Left forelimb (tissue), 1 donor: ENCODE data around the gene MPO.

ENCODE experiments used
- DNase-seq: peaks from one replicate; pipeline ENCODE4 v3.0.0-alpha.2; 2018; ENCODE audit warnings: low spot score

Gene MPO

DNA sequence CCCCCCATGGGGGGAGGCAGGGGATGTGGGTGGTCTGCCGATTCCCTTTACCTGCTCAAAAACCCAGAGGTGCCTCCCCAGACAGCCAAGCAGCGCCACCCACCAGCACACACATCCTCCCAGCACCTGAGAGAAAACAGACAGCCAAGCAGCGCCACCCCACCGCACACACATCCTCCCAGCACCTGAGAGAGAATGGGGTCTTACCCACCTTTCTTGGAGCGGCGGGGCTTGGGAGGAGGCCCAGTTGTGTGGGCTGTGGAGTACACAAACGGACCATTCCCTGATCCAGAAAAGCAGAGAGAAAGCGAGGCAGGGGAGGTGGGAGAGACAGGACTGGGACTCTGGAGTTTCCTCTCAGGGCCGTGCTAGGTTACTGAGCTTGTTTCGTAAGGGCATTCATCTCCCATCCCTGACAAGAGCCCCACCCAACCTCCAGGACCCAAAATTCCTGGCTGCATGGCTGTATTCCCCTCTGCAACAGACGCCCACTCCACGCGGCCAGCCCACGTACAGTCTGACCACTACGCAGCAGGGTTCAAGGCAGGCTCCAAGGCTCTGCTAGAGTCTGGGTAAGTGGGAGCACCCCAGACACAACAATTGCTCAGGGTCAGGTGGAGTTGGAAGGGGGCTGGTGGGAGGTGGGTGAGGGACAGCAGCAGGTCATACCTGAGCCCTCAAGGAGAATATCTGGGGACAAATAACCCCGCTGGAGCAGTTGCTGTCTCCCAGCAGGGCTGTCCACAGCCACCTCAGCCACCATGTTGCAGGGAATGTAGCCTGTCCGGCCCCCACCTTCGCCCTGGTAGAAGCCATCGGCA lies 25.6 kb upstream of the MPO start:
- no peak for DNase-seq

DNA sequence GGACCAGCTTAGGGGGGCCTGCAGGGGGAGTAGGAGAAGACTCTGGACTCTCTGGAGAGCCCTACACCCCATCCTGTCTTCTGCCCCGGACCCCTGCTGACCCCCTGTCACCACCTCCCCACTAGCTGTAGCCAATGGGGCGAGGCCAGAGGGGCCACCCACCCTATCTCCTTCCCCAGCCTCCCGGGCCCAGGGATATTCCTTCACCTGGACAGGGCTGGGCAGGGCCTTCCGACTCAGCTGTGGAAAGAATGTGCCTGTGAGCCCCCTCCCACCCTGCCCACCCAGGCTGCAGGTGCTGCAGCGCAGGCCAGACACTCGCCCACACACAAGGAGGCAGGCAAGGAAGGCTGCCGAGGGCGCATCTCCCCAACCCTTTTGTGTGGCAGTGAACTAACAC lies 24.9 kb upstream of the MPO start:
- DNase-seq: no peak

DNA sequence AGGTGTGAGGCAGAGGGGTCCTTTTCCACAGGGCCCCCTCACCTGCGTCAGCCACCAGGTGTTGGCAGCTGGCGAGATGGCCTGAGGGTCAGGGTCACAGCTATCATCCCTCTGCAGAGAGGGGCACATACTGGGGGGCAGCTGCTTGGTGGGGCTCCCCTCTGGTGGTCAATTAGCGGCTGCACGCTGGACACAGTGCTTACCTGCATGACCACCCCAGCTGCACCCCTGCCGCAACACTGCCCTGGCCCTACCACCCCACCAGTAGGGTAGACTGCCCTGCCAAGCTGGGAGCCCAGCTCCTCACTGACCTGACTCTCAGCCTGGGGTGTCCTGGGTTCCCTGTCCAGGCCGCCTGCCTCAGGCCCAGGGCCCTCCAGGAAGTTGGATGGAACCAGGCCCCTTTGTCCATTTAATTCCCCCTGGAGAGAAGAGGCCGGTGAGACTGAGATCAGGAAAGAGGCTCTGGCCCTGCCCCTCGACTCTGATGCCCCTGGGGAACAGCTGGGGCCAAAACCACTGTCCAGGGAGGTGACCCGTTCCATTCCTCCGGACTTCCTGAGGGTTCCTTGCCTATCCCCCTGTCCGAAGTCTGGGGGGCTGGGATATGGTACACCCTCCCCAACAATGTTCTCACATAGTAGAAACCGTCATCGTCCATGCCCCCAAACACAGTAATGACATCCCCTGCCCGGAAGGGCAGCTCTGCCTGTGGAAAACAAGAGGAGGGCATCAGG lies 24.2 kb upstream of the MPO start:
- no peak for DNase-seq

DNA sequence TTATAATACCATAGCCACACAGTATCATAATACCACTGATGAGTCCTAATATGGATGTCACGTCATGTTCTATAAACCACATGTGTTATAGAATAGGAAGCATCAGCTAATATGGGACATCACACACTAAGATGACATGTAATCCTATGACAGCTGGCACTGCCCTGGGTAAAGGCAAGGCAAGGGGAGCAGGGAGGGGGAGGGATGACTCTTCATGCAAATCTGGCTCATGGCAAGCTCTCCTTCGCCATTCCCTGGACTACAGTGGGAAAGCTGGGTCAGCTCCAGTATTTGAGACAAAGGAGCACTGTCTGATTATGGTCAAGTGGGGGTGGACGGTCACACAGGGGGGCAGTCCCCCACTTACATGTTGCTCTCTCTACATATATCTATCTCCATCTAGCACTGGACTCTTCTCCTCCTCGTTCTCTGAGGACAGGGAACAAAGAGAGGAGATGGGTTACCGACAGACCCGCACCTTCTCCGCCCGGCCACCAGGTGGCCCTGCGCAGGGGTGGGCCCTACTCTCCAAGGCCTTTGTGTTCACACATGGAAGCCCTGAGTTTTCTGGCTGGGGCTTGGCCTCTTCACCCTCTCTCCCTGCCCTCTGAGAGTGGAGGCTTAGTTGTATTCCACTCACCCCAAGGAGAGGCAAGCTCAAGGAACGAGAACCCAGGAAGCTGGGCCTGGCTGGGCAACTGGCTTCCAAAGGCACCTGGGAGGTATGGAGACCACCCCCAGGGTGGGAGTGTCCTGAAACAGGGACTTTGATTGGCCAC lies 23.4 kb upstream of the MPO start:
- peak; percentile 62 for DNase-seq

DNA sequence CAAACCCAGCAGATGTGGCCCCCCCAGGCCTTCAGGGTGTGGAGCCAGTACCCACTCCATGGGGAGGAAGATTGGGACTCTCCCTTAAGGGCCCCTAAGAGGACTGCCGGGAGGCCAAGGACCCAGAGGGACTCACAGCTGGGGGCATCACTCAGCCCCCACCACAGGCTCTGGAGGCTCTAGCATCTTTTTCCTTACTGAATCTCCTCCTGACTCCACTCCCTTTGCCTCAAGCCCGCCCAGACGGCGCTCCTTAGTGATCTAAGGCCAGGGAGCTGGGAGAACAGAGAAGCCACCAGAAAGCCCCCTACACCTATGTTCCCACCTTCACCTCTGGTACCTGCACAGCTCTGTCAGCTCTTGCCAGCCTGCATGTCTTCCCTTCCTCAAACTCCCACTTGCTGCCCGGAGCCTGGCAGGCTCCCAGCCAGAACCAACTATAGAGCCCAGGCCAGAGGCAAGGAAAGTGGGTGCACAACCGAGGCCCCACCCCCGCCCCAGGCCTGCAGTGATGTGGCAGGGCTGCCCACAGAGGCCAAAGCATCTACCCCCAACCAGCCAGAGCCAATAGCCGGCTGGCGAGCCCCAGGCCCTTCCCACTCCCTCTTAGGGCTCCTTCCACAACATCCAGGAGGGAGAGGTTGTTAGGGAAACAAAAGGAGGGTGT lies 22.3 kb upstream of the MPO start:
- DNase-seq: no peak

DNA sequence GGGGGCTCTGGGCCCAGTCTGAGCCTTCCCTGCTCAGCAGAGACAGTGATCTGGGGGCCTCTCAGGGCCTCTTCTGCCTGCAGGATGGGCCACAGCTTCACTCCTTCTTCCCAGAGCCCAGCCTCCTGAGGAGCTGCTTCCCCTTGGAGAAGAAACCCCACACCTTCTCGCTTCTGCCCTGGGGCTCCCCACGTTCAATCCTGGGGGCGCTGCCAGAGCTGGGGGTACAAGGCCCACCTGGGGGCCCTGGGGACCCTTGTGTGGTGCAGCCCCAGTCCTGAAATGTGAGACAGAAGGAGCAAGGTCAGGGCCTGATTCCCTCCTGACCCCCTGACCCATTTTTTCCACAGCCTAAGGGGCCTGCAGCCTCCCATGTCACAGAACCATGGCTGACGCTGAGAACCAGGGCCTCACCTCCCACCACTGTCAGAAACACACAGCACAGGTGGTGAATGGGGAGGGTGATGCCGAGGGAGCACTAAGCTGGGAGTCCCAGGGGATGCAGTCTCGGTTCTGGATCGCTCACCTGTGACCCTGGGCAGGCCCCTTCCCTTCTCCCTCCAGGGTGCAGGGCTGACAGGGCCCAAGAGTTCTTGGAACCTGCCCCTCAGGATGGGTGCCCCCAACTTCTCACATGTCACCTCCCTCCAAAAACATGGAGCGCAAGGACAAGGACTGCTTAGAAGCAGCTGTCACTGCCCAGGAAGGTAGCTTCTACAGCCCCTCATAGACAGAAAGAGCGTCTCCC lies 21.6 kb upstream of the MPO start:
- DNase-seq: no peak

DNA sequence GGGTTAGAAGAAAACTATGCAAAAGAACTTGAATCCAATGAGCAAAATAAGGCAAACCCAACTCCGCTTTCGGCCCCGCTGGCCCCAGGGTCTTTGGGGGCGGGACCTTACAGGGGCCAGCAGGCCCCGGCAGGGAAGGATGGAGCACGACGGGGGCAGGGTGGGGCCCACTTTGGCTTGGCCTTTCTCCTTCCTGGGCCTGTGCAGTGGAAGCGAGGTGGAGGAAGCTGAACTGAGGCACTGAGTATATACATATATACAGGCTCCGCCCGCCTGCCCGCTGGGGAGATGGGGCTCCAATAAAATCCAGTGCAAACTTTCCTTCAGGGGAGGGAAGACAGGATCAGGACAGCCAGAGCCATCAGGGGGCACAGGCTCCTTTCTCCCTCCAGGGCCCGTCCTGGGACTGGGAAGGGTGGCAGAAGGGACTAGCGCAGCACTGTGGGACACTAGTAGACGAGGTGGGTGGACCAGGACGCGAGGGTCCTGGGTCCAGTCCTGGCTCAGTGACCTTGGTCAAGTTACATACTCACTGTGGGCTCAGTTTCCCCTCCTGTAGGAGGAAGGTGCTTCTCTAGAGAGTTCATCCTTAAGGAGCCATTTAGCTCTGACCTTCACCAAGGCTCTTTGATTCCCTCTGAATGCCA lies 20.9 kb upstream of the MPO start:
- DNase-seq: no peak

DNA sequence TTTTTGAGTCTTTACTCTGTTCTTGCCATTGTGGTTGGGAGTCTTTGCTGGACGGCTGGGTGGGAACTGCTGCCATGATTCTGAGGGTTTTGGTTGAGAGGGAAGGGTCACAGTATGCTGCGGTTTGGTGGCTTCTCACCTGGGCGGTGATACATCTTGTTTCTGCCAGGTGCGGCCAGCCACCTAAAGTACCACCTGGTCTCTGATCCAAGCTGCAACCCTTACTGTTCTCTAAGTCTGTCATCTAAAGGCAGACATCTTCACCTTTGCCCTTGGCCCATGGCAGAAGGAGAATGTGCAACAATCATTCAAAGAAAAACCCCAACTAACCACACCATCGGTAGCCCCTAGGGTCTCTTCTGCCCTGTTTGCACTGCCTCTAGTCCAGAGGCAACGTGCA lies 19.6 kb upstream of the MPO start:
- DNase-seq: no peak

DNA sequence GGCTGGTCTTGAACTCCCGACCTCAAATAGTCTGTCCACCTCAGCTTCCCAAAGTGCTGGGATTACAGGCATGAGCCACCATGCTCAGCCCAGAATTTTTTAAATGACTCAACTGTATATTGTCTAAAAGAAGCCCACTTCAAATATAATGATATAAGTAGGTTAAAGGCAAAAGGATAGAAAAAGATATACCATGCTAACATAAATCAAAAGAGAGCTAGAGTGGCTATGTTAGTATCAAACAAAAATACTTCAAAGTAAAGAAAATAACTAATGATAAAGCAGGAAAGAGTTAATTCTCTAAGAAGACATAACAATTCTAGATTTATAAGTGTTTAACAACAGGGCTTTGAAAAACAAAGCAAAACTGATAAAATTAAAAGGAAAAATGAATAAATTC lies 13.3 kb upstream of the MPO start:
- DNase-seq: no peak

DNA sequence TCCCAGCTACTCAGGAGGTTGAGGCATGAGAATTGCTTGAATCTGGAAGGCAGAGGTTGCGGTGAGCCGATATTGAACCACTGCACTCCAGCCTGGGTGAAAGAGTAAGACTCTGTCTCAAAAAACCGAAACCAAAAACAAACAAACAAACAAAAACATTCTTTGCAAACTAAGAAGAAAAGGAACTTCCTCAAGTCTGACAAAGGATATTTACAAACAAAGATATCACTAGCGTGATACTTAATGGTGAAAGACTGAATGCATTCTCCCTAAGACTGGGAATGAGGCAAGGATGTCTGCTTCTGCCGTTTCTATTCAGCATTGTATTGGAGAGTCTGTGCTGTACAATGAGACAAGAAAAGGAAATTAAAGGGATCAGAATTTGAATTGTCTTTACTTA lies 10.5 kb upstream of the MPO start:
- no peak for DNase-seq

DNA sequence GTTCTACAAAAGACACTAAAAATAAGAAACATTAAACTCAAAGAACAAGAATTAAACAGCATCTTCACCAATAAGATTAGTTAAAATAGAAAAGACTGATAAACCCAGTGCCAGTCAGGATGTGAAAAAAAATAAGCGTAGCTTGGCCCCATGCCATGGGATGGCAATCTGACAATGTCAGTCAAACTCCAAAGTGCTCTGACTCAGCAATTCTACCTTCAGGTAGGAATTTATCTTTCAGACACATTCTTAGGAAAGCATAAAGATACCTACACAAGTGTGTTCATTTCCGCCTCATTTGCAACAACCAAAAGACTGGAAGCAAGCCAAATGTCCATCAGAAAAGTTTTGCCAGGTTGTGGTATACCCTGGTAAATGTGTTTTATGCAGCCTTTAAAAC lies 9.1 kb upstream of the MPO start:
- no peak for DNase-seq

DNA sequence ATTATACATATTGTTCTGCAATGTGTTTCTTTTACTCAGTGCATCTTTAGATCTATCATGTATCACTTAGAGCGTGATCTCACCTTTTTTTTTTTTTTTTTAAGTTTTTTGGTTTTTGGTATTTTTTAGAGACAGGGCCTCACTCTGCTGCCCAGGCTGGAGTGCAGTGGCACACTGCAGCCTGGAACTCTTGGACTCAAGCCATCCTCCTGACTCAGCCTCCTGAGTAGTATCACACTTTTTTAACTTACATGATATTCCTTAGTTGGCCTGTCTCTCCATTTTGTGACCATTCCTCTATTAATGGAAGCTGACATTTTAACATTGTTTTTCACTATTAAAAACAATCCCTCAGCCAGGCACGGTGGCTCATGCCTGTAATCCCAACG lies 4.7 kb upstream of the MPO start:
- DNase-seq: no peak

DNA sequence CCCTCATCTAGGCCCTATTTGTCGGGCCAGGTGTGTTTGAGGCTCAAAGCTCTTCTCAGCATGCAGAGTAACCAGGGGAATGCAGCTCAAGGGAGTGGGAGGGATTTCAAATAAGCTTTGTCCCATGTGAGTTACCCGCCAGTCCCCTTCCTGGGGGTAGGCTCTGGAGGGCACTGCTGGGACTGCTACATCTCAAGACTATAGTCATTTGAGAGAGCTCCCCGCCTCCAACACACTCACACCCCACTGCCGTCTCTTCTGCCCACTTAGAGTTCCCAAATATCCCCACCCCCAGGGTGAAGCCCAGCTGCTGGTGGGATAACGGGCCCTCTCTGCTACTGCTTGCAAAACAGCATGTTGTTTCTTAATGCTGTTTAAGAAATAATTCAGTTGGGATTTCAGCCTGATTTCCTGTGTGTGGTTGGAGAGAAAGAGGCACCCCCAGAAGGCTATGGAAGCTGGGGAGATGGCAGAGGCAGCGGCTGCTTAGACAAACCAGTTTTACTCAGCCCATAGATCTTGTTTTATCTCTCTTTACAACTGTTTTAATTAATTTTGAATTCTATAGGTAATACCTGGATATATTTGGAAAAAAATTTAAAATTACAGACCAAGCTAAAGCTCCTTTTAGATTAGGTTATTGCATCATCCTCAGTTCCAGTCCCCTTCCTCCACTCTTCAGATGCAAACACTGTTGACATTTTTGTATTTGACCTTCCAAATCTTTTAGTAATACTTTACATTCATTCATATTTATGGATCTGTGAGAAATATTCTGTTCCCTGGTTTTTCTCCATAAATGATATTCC lies 4.1 kb upstream of the MPO start:
- DNase-seq: no peak

DNA sequence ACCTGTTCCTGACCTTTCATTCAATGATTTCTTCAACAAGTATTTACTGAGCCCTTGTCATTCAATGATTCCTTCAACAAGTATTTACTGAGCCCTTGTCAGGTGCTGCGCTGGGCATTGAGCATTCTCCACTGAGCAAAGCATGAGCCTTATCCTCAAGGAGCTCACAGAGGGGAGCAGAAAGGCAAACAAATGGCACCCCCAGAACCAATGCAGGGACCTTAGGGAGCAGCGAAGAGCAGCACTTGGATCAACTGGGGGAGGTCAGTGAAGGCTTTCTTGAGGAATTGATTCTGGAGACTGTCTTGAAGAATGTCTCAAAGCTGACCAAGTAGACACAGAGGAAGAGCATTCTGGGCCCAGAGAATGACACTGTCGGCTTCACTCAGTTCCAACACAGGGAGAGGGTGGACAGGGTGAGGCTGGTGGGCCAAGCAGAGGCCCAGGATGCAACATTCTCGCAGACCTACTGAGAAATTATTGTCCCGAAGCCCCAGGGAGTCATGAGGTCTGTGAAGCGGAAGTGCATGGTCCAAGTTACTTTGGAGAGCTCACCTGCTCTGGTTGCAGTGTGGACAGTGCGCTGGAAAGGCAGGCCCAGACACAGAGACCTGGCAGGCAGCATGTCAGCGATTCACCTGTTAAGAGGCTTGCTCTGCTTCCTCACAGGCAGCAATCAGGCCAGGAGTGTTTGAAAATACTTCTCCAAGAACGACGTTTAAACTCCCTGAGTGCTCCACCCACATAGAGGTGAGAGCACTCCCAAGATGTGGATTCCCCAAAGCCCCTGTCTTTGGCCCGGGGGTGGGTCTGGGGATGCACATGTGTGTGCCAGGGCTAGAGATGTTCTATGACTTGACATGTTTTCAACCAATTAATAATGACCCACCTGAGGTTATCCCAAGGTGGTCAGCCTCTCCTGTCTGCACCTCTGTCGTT lies 3.2 kb upstream of the MPO start:
- no peak for DNase-seq

DNA sequence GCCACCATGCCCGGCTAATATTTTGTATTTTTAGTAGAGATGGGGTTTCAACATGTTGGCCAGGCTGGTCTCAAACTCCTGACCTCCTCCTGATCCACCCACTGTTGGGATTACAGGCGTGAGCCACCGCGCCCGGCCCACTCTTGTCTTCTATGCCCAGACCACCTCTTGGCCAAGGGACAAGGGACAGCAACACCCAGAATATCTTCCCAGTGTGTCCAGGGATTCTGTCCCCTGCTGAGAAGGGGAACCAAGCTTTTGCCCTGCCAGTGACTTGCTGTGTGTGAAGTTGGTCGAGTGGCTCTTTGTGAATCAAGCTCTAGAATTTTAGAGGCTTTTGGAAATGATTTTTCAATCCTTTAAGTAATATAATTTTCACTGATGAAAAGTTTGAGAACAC lies 1.7 kb upstream of the MPO start:
- DNase-seq: no peak

DNA sequence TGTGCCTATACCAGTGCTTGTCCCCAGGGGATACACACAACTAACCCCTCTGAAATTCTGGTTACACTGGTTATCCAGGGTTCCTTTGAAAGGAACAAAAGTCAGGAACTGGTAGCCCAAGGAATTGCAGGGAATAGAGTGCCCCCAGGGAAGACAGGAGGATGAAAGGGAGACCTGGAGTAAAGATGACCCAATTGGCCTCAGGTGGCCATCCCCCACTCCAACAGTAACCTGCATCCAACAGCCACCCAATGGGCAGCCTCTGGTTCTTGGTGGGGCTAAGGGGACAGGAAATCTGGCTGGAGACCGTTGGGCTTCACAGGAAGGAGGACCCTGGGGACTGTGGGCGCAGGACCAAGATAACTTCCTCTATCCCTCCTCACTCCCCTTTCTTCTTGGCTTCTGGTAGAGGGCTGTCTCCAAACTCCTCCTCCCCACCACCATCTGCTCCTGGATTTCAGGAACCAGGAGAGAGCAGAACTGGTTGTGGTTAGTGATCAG lies 826 bp upstream of the MPO start:
- DNase-seq: no peak

DNA sequence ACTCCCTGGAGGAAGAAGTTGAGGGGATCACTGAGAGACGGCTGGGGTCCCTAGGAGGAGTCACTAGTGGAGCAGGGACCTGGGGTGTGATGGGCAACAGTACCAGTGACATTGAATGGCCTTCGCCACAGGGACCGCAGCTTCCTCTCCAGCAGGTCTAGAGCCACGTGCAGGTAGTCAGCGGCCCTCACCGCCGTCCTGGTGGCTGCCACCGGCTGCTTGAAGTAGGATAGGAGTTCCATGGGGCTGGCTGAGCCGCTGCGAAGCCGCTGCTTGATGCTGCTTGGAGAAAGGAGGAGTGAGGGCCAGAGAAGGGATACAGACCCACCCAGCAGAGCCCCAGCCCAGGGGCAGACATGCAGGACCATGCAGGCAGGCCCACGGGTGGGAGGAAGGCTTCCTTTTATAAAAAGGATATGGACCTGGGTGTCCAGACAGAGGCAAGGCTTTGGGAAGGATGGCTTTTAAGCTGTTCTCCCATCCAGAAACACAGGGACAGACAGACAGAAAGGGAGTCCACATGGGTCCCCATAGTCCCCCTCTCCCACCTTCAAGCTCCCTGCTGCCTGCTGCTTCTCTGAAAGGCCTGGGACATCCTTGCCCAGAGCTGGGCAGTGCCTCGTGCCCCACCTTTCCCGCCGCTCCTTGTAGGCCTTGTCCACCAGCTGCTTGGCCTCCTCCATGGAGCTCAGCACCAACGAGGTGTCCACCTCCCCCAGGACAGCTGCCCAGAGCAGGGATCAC lies 827 bp downstream of the MPO start:
- no peak for DNase-seq

DNA sequence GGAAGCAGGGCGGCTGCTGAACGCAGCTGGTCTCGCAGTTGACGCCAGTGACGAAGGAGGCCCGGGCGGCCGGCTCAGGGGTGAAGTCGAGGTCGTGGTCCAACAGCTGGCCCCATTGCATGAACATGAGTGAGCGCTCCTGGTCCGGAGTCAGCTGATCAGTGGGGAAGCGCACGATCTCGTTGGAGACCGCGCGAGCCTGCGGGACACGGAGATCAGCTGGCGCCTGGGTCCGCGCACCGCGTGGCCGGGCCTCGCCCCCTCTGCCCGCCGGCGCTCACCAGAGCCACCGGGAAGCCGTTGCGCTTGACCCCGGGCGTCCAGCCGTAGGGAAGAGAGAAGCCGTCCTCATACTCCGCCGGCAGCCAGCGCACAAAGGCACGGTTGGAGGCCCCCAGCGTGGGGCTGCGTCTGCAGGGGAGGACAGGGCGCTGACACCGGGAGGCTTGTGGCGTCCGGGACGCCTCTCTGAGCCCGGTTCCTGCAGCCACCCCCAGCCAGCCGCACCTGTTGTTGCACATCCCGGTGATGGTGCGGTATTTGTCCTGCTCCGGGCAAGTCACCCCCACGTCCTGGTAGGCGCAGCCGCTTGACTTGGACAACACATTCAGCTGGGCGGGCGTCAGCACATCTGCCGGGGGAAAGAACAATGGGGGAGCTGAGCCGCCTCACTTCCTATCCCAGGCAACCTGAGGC lies 1.6 kb downstream of the MPO start:
- peak; percentile 79 for DNase-seq
